ENCODE results near the gene RAP2B. TPM values are rescaled to one million over a fixed set of nuclear protein-coding genes. Genes with fewer than 3 reads are reported as not detected.

Gene RAP2B
- total and polyA plus RNA-seq, 2 donors (not counting 1 experiment from before 2014, with no cell fraction given) = 8.7 to 27.1 TPM

DNA sequence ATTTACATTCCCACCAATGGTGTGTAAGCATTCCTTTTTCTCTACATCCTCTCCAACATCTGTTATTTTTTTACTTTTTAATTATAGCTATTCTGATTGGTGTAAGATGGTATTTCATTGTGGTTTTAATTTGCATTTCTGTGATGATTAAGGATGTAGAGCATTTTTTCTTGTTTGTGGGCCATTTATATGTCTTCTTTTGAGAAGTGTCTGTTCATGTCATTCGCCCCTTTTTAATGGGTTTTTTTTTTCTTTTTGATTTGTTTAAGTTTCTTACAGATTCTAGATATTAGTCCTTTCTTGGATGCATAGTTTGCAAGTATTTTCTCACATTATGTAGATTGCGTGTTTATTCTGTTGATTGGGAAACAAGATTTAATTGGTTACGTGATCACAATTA lies 14.2 kb downstream of the RAP2B start:
- Histone ChIP-seq H3K79me2 (ENCODE audit: control insufficient read depth, insufficient read depth, low read length) (no peaks in the 10 kb centered on the region), H3K4me1 (ENCODE audit: control insufficient read depth, extremely low read depth, insufficient read depth, low read length) (peaks cover 4% of the 10 kb centered on the region), H4K20me1 (ENCODE audit: control insufficient read depth, extremely low read depth, insufficient read depth, low read length) (no peaks in the 10 kb centered on the region), H3K4me3 (replicated peaks in 1 of 4; ENCODE audit: control extremely low read depth in 1 of 4, insufficient read depth in 1 of 4, low read depth in 3 of 4, low read length in 4 of 4) (no peak overlapping the region), H3K9me3 (ENCODE audit: control insufficient read depth, insufficient read depth, low read depth, low read length) (no peaks in the 10 kb centered on the region), H3K9ac (ENCODE audit: insufficient read depth, low read length) (no peak overlapping the region), H3K4me2 (ENCODE audit: extremely low read depth, insufficient read depth, low read length) (no peak overlapping the region), H3K36me3 (ENCODE audit: control insufficient read depth, insufficient read depth, low read length) (no peaks in the 10 kb centered on the region), H2AFZ (ENCODE audit: low read length) (no peak overlapping the region), H3K27me3 (ENCODE audit: control insufficient read depth, insufficient read depth, low read length) (no peaks in the 10 kb centered on the region), H3K27ac (ENCODE audit: insufficient read depth, low read length) (no peak overlapping the region)
- no peak for DNase-seq (ENCODE audit: low read depth in 2 of 2)
- TF ChIP-seq CTCF (conservative IDR thresholded peaks at IDR 0.05 in 1 of 2, IDR thresholded peaks at IDR 0.05 in 1 of 2; ENCODE audit: low read depth in 1 of 2, low read length in 2 of 2) (no peak), EZH2 (IDR thresholded peaks at IDR 0.05; ENCODE audit: low read length, missing control alignments) (no peak)

DNA sequence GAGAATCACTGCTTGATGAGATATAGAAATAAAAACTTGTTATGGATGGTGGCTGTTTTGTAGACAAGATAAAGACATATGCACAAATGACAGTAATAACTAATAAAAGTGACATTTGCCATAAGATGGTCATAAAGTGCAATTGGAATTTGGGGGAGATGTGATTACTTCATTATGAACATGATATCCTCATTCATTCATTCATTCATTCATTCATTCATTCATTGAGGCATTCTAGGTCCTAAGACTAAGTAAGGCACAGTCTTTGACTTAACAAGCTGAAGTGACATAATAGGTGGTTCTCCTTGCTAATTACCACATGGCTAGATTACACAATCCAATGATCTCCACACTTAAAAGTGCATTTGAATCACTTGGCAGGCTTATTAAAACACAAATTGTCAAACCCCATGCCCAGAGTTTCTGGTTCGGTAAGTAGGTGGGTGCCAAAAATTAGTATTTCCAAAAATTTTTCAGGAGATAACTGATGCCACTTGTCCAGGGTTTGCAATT lies 18.9 kb downstream of the RAP2B start:
- Histone ChIP-seq H3K79me2 (ENCODE audit: control insufficient read depth, insufficient read depth, low read length) (no peaks in the 10 kb centered on the region), H3K27me3 (ENCODE audit: control insufficient read depth, insufficient read depth, low read length) (no peaks in the 10 kb centered on the region), H3K9ac (ENCODE audit: insufficient read depth, low read length) (no peak overlapping the region), H2AFZ (ENCODE audit: low read length) (no peak overlapping the region), H3K4me3 (replicated peaks in 1 of 4; ENCODE audit: control extremely low read depth in 1 of 4, insufficient read depth in 1 of 4, low read depth in 3 of 4, low read length in 4 of 4) (no peak overlapping the region), H3K9me3 (ENCODE audit: control insufficient read depth, insufficient read depth, low read depth, low read length) (no peaks in the 10 kb centered on the region), H3K4me2 (ENCODE audit: extremely low read depth, insufficient read depth, low read length) (no peak overlapping the region), H4K20me1 (ENCODE audit: control insufficient read depth, extremely low read depth, insufficient read depth, low read length) (no peaks in the 10 kb centered on the region), H3K27ac (ENCODE audit: insufficient read depth, low read length) (no peak overlapping the region), H3K36me3 (ENCODE audit: control insufficient read depth, insufficient read depth, low read length) (no peaks in the 10 kb centered on the region), H3K4me1 (ENCODE audit: control insufficient read depth, extremely low read depth, insufficient read depth, low read length) (no peaks in the 10 kb centered on the region)
- no peak for TF ChIP-seq EZH2 (IDR thresholded peaks at IDR 0.05; ENCODE audit: low read length, missing control alignments)
- no peak for TF ChIP-seq CTCF (conservative IDR thresholded peaks at IDR 0.05 in 1 of 2, IDR thresholded peaks at IDR 0.05 in 1 of 2; ENCODE audit: low read depth in 1 of 2, low read length in 2 of 2)
- DNase-seq (ENCODE audit: low read depth in 2 of 2) = no peak

DNA sequence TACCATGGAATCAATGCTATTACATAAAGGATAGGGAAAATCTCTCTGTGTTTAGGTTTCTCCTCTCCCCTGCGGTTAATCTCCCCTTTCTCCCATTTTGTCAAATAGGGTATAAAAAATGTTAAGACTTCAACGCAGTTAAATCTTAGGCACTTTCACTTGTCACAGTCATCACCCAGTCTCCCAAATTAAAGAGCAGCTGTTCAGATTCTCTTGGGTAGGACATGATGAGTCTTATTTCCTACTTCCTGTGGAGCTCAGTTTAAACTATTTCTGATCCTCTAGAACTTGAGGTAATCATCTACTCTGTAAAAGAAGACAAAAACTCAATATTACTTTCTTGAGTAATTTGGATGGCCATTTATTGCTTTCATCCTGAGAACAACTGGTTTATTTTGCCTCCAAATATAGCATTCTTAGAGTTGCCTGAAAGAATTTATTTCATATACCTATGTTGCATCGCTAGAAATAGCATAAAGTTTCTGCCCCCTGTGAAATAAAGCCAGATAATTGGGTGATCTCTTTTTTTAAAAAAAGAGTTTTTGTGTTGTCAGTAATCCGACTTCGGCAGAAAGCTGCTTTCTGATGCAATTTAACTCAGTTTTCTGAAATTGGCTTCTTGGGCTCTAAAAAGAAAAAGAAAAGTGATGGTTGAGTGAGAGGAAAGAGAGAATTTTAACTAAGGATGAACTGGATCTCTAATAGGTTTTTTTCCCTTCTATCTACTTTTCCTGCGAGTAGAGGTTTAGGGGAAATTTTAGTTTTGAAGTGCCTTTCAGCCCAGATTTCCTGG lies 20.7 kb downstream of the RAP2B start:
- Histone ChIP-seq H3K4me1 (ENCODE audit: control insufficient read depth, extremely low read depth, insufficient read depth, low read length) (no peaks in the 10 kb centered on the region), H3K4me2 (ENCODE audit: extremely low read depth, insufficient read depth, low read length) (no peak overlapping the region), H3K9ac (ENCODE audit: insufficient read depth, low read length) (no peak overlapping the region), H3K36me3 (ENCODE audit: control insufficient read depth, insufficient read depth, low read length) (no peaks in the 10 kb centered on the region), H2AFZ (ENCODE audit: low read length) (no peak overlapping the region), H3K9me3 (ENCODE audit: control insufficient read depth, insufficient read depth, low read depth, low read length) (no peaks in the 10 kb centered on the region), H3K27ac (ENCODE audit: insufficient read depth, low read length) (no peak overlapping the region), H3K79me2 (ENCODE audit: control insufficient read depth, insufficient read depth, low read length) (no peaks in the 10 kb centered on the region), H3K4me3 (replicated peaks in 1 of 4; ENCODE audit: control extremely low read depth in 1 of 4, insufficient read depth in 1 of 4, low read depth in 3 of 4, low read length in 4 of 4) (no peak overlapping the region), H4K20me1 (ENCODE audit: control insufficient read depth, extremely low read depth, insufficient read depth, low read length) (no peaks in the 10 kb centered on the region), H3K27me3 (ENCODE audit: control insufficient read depth, insufficient read depth, low read length) (no peaks in the 10 kb centered on the region)
- peak in 1 of 2 donors; percentile 28 for DNase-seq (ENCODE audit: low read depth in 2 of 2)
- no peak for TF ChIP-seq CTCF (conservative IDR thresholded peaks at IDR 0.05 in 1 of 2, IDR thresholded peaks at IDR 0.05 in 1 of 2; ENCODE audit: low read depth in 1 of 2, low read length in 2 of 2)
- no peak for TF ChIP-seq EZH2 (IDR thresholded peaks at IDR 0.05; ENCODE audit: low read length, missing control alignments)
